ENCODE data around the gene TM7SF2. TPM values are rescaled to one million over a fixed set of nuclear protein-coding genes. Genes with fewer than 3 reads are reported as not detected.

The TM7SF2 gene
- total and polyA plus RNA-seq, 2 of the 13 experiments (the other 11 are each of a cell fraction or from before 2014, with no cell fraction given), result 56.0 to 66.9 TPM

DNA sequence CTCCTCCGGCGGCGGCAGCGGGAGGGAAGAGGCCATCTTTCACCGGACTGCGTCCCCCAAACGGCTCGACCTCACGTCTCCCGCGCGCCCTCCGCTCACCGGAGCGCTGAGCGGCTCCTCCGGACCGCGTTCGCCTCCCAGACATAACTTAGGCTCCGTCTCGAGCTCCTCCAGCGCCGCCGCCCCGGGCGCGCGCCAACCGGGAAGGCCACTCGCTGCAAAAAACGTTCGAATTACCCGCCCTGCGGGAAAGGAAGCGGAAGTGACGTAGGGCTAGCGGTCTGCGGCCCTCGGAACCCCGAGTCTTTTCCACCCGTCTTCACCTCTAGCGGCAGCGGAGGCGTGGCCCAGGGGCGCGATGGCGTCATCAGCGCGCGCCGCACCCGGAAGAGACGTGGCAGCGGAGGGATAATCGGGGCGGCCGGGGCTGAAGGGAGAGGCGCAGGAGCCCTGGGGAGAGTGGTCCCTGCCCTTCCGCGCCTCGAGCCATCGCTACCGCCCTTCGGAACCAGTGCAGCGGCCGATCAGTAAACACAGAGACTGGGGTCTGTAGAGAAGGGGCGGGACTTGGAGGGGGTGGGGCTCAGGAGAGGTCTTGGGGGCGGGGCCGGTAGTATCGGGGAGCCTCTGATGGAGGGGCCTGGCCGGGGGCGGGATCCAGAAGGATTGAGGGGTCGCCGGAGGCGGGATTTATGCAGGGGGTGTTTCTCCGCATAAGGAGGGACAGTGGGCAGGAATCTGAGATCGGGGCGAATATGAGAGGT, 27.7 kb upstream of the TM7SF2 start, which contains the start of the genes CDCA5 and ZFPL1 (continued):
- TF ChIP-seq ZNF510 (CRISPR knock-in tag; IDR thresholded peaks at IDR 0.05; ENCODE audit: low read depth) (0 out of 2 replicates have a peak, but pooled peaks have one; percentile 65), AGO1 (IDR thresholded peaks at IDR 0.05; ENCODE audit: low read depth, low read length, poor library complexity, severe bottlenecking) (peak; percentile 36), NCOA1 (CRISPR knock-in tag; IDR thresholded peaks at IDR 0.05) (0 out of 2 replicates have a peak, but pooled peaks have one; percentile 29), MLLT10 (CRISPR knock-in tag; IDR thresholded peaks at IDR 0.05) (no peak), MTF2 (CRISPR knock-in tag; IDR thresholded peaks at IDR 0.05; ENCODE audit: borderline replicate concordance) (no peak), ZNF260 (CRISPR knock-in tag; IDR thresholded peaks at IDR 0.05; ENCODE audit: borderline replicate concordance, low read depth) (no peak), FOXA3 (CRISPR knock-in tag; IDR thresholded peaks at IDR 0.05) (peak; percentile 72), POLR2AphosphoS5 (IDR thresholded peaks at IDR 0.05; ENCODE audit: low read depth, low read length) (peak; percentile 76)
- TF ChIP-seq, protein P1, sequence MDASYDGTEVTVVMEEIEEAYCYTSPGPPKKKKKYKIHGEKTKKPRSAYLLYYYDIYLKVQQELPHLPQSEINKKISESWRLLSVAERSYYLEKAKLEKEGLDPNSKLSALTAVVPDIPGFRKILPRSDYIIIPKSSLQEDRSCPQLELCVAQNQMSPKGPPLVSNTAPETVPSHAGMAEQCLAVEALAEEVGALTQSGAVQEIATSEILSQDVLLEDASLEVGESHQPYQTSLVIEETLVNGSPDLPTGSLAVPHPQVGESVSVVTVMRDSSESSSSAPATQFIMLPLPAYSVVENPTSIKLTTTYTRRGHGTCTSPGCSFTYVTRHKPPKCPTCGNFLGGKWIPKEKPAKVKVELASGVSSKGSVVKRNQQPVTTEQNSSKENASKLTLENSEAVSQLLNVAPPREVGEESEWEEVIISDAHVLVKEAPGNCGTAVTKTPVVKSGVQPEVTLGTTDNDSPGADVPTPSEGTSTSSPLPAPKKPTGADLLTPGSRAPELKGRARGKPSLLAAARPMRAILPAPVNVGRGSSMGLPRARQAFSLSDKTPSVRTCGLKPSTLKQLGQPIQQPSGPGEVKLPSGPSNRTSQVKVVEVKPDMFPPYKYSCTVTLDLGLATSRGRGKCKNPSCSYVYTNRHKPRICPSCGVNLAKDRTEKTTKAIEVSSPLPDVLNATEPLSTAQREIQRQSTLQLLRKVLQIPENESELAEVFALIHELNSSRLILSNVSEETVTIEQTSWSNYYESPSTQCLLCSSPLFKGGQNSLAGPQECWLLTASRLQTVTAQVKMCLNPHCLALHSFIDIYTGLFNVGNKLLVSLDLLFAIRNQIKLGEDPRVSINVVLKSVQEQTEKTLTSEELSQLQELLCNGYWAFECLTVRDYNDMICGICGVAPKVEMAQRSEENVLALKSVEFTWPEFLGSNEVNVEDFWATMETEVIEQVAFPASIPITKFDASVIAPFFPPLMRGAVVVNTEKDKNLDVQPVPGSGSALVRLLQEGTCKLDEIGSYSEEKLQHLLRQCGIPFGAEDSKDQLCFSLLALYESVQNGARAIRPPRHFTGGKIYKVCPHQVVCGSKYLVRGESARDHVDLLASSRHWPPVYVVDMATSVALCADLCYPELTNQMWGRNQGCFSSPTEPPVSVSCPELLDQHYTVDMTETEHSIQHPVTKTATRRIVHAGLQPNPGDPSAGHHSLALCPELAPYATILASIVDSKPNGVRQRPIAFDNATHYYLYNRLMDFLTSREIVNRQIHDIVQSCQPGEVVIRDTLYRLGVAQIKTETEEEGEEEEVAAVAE (CRISPR knock-in tag; IDR thresholded peaks at IDR 0.05; ENCODE audit: borderline replicate concordance), result peak; percentile 67; the same call in 1 of the 2 replicates
- TF ChIP-seq, protein P2, sequence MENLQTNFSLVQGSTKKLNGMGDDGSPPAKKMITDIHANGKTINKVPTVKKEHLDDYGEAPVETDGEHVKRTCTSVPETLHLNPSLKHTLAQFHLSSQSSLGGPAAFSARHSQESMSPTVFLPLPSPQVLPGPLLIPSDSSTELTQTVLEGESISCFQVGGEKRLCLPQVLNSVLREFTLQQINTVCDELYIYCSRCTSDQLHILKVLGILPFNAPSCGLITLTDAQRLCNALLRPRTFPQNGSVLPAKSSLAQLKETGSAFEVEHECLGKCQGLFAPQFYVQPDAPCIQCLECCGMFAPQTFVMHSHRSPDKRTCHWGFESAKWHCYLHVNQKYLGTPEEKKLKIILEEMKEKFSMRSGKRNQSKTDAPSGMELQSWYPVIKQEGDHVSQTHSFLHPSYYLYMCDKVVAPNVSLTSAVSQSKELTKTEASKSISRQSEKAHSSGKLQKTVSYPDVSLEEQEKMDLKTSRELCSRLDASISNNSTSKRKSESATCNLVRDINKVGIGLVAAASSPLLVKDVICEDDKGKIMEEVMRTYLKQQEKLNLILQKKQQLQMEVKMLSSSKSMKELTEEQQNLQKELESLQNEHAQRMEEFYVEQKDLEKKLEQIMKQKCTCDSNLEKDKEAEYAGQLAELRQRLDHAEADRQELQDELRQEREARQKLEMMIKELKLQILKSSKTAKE (CRISPR knock-in tag; IDR thresholded peaks at IDR 0.05; ENCODE audit: borderline replicate concordance), result peak; percentile 73
- TF ChIP-seq, protein P3, sequence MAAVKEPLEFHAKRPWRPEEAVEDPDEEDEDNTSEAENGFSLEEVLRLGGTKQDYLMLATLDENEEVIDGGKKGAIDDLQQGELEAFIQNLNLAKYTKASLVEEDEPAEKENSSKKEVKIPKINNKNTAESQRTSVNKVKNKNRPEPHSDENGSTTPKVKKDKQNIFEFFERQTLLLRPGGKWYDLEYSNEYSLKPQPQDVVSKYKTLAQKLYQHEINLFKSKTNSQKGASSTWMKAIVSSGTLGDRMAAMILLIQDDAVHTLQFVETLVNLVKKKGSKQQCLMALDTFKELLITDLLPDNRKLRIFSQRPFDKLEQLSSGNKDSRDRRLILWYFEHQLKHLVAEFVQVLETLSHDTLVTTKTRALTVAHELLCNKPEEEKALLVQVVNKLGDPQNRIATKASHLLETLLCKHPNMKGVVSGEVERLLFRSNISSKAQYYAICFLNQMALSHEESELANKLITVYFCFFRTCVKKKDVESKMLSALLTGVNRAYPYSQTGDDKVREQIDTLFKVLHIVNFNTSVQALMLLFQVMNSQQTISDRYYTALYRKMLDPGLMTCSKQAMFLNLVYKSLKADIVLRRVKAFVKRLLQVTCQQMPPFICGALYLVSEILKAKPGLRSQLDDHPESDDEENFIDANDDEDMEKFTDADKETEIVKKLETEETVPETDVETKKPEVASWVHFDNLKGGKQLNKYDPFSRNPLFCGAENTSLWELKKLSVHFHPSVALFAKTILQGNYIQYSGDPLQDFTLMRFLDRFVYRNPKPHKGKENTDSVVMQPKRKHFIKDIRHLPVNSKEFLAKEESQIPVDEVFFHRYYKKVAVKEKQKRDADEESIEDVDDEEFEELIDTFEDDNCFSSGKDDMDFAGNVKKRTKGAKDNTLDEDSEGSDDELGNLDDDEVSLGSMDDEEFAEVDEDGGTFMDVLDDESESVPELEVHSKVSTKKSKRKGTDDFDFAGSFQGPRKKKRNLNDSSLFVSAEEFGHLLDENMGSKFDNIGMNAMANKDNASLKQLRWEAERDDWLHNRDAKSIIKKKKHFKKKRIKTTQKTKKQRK (IDR thresholded peaks at IDR 0.05; ENCODE audit: low read length), result no peak
- TF ChIP-seq, protein P4, sequence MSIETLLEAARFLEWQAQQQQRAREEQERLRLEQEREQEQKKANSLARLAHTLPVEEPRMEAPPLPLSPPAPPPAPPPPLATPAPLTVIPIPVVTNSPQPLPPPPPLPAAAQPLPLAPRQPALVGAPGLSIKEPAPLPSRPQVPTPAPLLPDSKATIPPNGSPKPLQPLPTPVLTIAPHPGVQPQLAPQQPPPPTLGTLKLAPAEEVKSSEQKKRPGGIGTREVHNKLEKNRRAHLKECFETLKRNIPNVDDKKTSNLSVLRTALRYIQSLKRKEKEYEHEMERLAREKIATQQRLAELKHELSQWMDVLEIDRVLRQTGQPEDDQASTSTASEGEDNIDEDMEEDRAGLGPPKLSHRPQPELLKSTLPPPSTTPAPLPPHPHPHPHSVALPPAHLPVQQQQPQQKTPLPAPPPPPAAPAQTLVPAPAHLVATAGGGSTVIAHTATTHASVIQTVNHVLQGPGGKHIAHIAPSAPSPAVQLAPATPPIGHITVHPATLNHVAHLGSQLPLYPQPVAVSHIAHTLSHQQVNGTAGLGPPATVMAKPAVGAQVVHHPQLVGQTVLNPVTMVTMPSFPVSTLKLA (IDR thresholded peaks at IDR 0.05), result peak; percentile 65
- TF ChIP-seq, protein P5, sequence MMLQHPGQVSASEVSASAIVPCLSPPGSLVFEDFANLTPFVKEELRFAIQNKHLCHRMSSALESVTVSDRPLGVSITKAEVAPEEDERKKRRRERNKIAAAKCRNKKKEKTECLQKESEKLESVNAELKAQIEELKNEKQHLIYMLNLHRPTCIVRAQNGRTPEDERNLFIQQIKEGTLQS (CRISPR knock-in tag; IDR thresholded peaks at IDR 0.05), result peak; percentile 62
- TF ChIP-seq, protein P6, sequence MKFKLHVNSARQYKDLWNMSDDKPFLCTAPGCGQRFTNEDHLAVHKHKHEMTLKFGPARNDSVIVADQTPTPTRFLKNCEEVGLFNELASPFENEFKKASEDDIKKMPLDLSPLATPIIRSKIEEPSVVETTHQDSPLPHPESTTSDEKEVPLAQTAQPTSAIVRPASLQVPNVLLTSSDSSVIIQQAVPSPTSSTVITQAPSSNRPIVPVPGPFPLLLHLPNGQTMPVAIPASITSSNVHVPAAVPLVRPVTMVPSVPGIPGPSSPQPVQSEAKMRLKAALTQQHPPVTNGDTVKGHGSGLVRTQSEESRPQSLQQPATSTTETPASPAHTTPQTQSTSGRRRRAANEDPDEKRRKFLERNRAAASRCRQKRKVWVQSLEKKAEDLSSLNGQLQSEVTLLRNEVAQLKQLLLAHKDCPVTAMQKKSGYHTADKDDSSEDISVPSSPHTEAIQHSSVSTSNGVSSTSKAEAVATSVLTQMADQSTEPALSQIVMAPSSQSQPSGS (CRISPR knock-in tag; IDR thresholded peaks at IDR 0.05), result no peak

Data from HepG2 (cell line).